ENCODE results near the gene C13orf42. TPM values are rescaled to one million over a fixed set of nuclear protein-coding genes. Genes with fewer than 3 reads are reported as not detected.

C13orf42 gene
- total RNA-seq = not detected

GRCh38 chr13:51111174-51111573 is at the start of gene C13orf42:
C13orf42 (minus strand) TSS chr13:51111274; CDS start chr13:51111209, 65 bp downstream.
- no peak for DNase-seq
- H3K9me3 Mint-ChIP-seq (ENCODE audit: low read depth) = no peaks in the 10 kb centered on the region
- H3K4me1 Mint-ChIP-seq = no peaks in the 10 kb centered on the region
- no peak within 1 kb of the TSS for H3K4me3 Mint-ChIP-seq
- H3K27ac Mint-ChIP-seq = no peak within 1 kb of the TSS
- H3K27me3 Mint-ChIP-seq = peaks cover 9% of the 10 kb centered on the region
- intact Hi-C loops (cut with DNase I, micrococcal nuclease) = no loop called here
- no peak for ATAC-seq
- H3K36me3 Mint-ChIP-seq (ENCODE audit: low read depth) = no peaks in the 10 kb centered on the region
- POLR2A ChIA-PET = no interaction called here
- CTCF ChIA-PET = interaction anchor here (1.1 to 2.5 kb wide), 2 partner anchors 9 to 175 kb away, joined by 4 to 11 read pairs; no protein-coding TSS in a partner anchor

DNA sequence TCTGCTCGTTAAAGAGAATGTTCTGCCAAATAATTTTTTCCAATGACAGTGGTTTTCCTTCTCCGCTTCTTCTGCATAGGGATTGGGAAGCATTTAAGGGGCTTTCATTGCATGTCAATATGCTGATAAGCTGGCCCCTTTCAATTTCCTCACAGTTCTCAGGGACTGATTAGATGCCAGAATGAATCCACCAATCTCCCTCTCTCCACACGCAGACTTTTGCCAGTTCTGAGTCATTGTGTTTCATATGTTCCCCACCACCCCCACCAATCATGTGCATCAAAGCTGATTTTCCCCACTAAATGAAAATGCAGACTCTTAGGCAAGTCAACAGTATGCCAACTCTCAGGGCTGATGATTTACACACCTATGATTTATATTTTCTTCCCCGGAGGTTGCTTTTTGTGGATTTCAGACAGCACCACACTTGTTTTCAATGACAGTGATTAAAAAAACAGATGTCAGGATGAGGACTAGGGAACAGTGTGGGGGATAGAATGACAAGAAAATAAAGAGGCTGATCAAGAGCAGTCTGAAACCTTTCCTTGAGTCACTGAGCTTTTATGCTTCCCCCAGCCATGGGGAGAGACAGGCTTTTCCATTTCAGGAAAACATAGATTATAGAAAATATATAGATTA is 47.9 kb upstream of the C13orf42 start:
- H3K4me1 Mint-ChIP-seq = peaks cover 16% of the 10 kb centered on the region
- H3K36me3 Mint-ChIP-seq (ENCODE audit: low read depth) = no peaks in the 10 kb centered on the region
- ChIA-PET CTCF (no interaction called here), POLR2A (no interaction called here)
- H3K27ac Mint-ChIP-seq = no peak overlapping the region
- intact Hi-C loops (cut with DNase I, micrococcal nuclease) = loop anchor here in 1 of 2 experiments (10.0 kb wide), 1 partner anchor 636 kb away; no protein-coding TSS in a partner anchor
- H3K9me3 Mint-ChIP-seq (ENCODE audit: low read depth) = no peaks in the 10 kb centered on the region
- H3K4me3 Mint-ChIP-seq = no peak overlapping the region
- ATAC-seq = peak; percentile 55
- peaks cover 6% of the 10 kb centered on the region for H3K27me3 Mint-ChIP-seq
- DNase-seq = peak; percentile 23

GRCh38 chr13:51158365-51158764 is 47.3 kb upstream of the C13orf42 start:
- ChIA-PET POLR2A (no interaction called here), CTCF (interaction anchor here (1.5 kb wide), 1 partner anchor 16 kb away, joined by 3 read pairs; no protein-coding TSS in a partner anchor)
- Mint-ChIP-seq H3K9me3 (ENCODE audit: low read depth) (no peaks in the 10 kb centered on the region), H3K4me3 (no peak overlapping the region), H3K36me3 (ENCODE audit: low read depth) (no peaks in the 10 kb centered on the region), H3K27me3 (peaks cover 2% of the 10 kb centered on the region), H3K27ac (no peak overlapping the region), H3K4me1 (peaks cover 19% of the 10 kb centered on the region)
- DNase-seq = peak; percentile 9
- intact Hi-C loops (cut with DNase I, micrococcal nuclease) = loop anchor here in 1 of 2 experiments (10.0 kb wide), 1 partner anchor 636 kb away; no protein-coding TSS in a partner anchor
- no peak for ATAC-seq

DNA sequence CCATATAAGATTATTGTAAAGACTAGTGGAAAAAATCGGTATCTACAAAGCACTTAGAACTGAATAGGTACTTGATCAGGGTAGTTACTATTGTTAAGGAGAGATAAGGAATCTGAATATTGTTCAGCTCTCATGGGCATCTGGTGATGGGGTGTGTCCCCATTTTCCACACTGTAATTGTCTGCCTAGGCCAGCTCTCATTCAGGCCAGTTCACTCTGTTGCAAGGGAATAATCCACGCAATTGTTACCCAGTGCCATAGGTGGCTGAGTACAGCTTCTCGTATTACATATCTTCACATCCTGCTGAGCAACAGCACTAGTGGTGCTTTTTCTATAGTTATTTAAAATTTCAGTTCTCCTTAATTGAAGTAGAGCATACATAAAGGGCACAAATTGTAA is 45.6 kb upstream of the C13orf42 start:
- intact Hi-C loops (cut with DNase I, micrococcal nuclease) = loop anchor here in 1 of 2 experiments (10.0 kb wide), 1 partner anchor 638 kb away; no protein-coding TSS in a partner anchor
- Mint-ChIP-seq H3K4me3 (no peak overlapping the region), H3K27me3 (peaks cover 5% of the 10 kb centered on the region), H3K9me3 (ENCODE audit: low read depth) (no peaks in the 10 kb centered on the region), H3K27ac (no peak overlapping the region), H3K36me3 (ENCODE audit: low read depth) (no peaks in the 10 kb centered on the region), H3K4me1 (peaks cover 22% of the 10 kb centered on the region)
- DNase-seq (no peak), ATAC-seq (no peak)
- CTCF ChIA-PET = interaction anchor here (0.9 to 1.6 kb wide), 3 partner anchors 14 to 31 kb away, joined by 3 to 4 read pairs (median 3); no protein-coding TSS in a partner anchor
- POLR2A ChIA-PET = no interaction called here

GRCh38 chr13:51155776-51156515 is 44.9 kb upstream of the C13orf42 start:
- ATAC-seq (no peak), DNase-seq (no peak)
- no peak overlapping the region for H3K4me3 Mint-ChIP-seq
- peaks cover 10% of the 10 kb centered on the region for H3K27me3 Mint-ChIP-seq
- no peaks in the 10 kb centered on the region for H3K9me3 Mint-ChIP-seq (ENCODE audit: low read depth)
- POLR2A ChIA-PET = no interaction called here
- H3K4me1 Mint-ChIP-seq = peaks cover 22% of the 10 kb centered on the region
- H3K36me3 Mint-ChIP-seq (ENCODE audit: low read depth) = no peaks in the 10 kb centered on the region
- intact Hi-C loops (cut with DNase I, micrococcal nuclease) = loop anchor here in 1 of 2 experiments (10.0 kb wide), 1 partner anchor 639 kb away; no protein-coding TSS in a partner anchor
- CTCF ChIA-PET = interaction anchor here (0.6 to 1.6 kb wide), 2 partner anchors 30 to 608 kb away, joined by 3 to 4 read pairs; no protein-coding TSS in a partner anchor
- no peak overlapping the region for H3K27ac Mint-ChIP-seq

GRCh38 chr13:51155161-51155560 is 44.1 kb upstream of the C13orf42 start:
- peaks cover 13% of the 10 kb centered on the region for H3K27me3 Mint-ChIP-seq
- no peaks in the 10 kb centered on the region for H3K9me3 Mint-ChIP-seq (ENCODE audit: low read depth)
- peaks cover 22% of the 10 kb centered on the region for H3K4me1 Mint-ChIP-seq
- ChIA-PET POLR2A (no interaction called here), CTCF (interaction anchor here (0.6 kb wide), 1 partner anchor 609 kb away, joined by 3 read pairs; no protein-coding TSS in a partner anchor)
- no peak overlapping the region for H3K27ac Mint-ChIP-seq
- intact Hi-C loops (cut with DNase I, micrococcal nuclease) = loop anchor here in 1 of 2 experiments (10.0 kb wide), 1 partner anchor 640 kb away; no protein-coding TSS in a partner anchor
- no peak overlapping the region for H3K4me3 Mint-ChIP-seq
- H3K36me3 Mint-ChIP-seq (ENCODE audit: low read depth) = no peaks in the 10 kb centered on the region
- ATAC-seq = no peak
- no peak for DNase-seq

GRCh38 chr13:51154029-51154555 is 43.0 kb upstream of the C13orf42 start:
- Mint-ChIP-seq H3K4me1 (peaks cover 20% of the 10 kb centered on the region), H3K27ac (peak overlapping the region; percentile 29), H3K9me3 (ENCODE audit: low read depth) (no peaks in the 10 kb centered on the region), H3K4me3 (peak overlapping the region; percentile 8), H3K36me3 (ENCODE audit: low read depth) (no peaks in the 10 kb centered on the region), H3K27me3 (peaks cover 13% of the 10 kb centered on the region)
- ChIA-PET POLR2A (interaction anchor here (0.6 kb wide), 1 partner anchor 1155 kb away, joined by 3 read pairs; no protein-coding TSS in a partner anchor), CTCF (interaction anchor here (0.7 to 1.4 kb wide), 2 partner anchors 28 to 43 kb away, joined by 3 to 6 read pairs; no protein-coding TSS in a partner anchor)
- intact Hi-C loops (cut with DNase I, micrococcal nuclease) = loop anchor here in 1 of 2 experiments (10.0 kb wide), 1 partner anchor 641 kb away; no protein-coding TSS in a partner anchor
- ATAC-seq = peak; percentile 81
- DNase-seq = peak; percentile 53

- POLR2A ChIA-PET = interaction anchor here (0.6 kb wide), 1 partner anchor 1155 kb away, joined by 3 read pairs; no protein-coding TSS in a partner anchor
- H3K4me1 Mint-ChIP-seq = peaks cover 15% of the 10 kb centered on the region
- no peaks in the 10 kb centered on the region for H3K36me3 Mint-ChIP-seq (ENCODE audit: low read depth)
- peaks cover 13% of the 10 kb centered on the region for H3K27me3 Mint-ChIP-seq
- no peak overlapping the region for H3K27ac Mint-ChIP-seq
- intact Hi-C loops (cut with DNase I, micrococcal nuclease) = loop anchor here in 1 of 2 experiments (10.0 kb wide), 1 partner anchor 641 kb away; no protein-coding TSS in a partner anchor
- CTCF ChIA-PET = interaction anchor here (0.6 to 1.4 kb wide), 3 partner anchors 28 to 602 kb away, joined by 3 to 6 read pairs (median 3); no protein-coding TSS in a partner anchor
- H3K9me3 Mint-ChIP-seq (ENCODE audit: low read depth) = no peaks in the 10 kb centered on the region
- DNase-seq (no peak), ATAC-seq (no peak)
- no peak overlapping the region for H3K4me3 Mint-ChIP-seq
Observed at GRCh38 chr13:51153527-51153926, 42.5 kb upstream of the C13orf42 start.

DNA sequence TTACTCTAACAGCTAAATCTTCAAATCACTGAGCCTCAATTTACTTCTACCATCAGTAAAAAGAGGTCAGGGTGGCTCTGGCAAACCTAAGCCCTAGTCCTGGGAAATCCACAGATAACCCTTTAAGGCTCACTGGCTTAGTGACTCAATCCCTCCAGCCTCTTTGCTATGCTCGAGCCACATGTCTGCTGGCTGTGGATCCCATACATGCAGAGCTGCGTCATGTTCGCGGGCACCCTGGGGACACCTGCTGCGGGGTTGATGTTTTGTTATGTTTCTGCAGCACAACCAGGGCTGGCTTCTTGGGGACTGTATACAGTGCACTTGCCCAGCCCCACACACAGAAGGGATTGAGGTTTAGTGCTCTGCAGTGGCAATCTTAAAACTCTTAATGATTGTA is 41.6 kb upstream of the C13orf42 start:
- intact Hi-C loops (cut with DNase I, micrococcal nuclease) = loop anchor here in 1 of 2 experiments (10.0 kb wide), 1 partner anchor 642 kb away; no protein-coding TSS in a partner anchor
- POLR2A ChIA-PET = no interaction called here
- no peak overlapping the region for H3K27ac Mint-ChIP-seq
- peak; percentile 13 for DNase-seq
- peaks cover 17% of the 10 kb centered on the region for H3K4me1 Mint-ChIP-seq
- no peaks in the 10 kb centered on the region for H3K36me3 Mint-ChIP-seq (ENCODE audit: low read depth)
- no peaks in the 10 kb centered on the region for H3K9me3 Mint-ChIP-seq (ENCODE audit: low read depth)
- H3K4me3 Mint-ChIP-seq = no peak overlapping the region
- peaks cover 16% of the 10 kb centered on the region for H3K27me3 Mint-ChIP-seq
- no peak for ATAC-seq
- CTCF ChIA-PET = interaction anchor here (0.6 to 4.9 kb wide), 3 partner anchors 45 to 147 kb away, joined by 3 to 29 read pairs (median 3); no protein-coding TSS in a partner anchor

- CTCF ChIA-PET = interaction anchor here (3.2 to 4.9 kb wide), 2 partner anchors 26 to 135 kb away, joined by 15 to 29 read pairs; no protein-coding TSS in a partner anchor
- POLR2A ChIA-PET = no interaction called here
- H3K9me3 Mint-ChIP-seq (ENCODE audit: low read depth) = no peaks in the 10 kb centered on the region
- H3K36me3 Mint-ChIP-seq (ENCODE audit: low read depth) = no peaks in the 10 kb centered on the region
- no peak for ATAC-seq
- no peak overlapping the region for H3K27ac Mint-ChIP-seq
- DNase-seq = no peak
- H3K4me3 Mint-ChIP-seq = no peak overlapping the region
- H3K27me3 Mint-ChIP-seq = peaks cover 16% of the 10 kb centered on the region
- H3K4me1 Mint-ChIP-seq = peaks cover 17% of the 10 kb centered on the region
- intact Hi-C loops (cut with DNase I, micrococcal nuclease) = loop anchor here in 1 of 2 experiments (10.0 kb wide), 1 partner anchor 643 kb away; no protein-coding TSS in a partner anchor
Observed at GRCh38 chr13:51151463-51151862, 40.4 kb upstream of the C13orf42 start.

Data from activated CD4-positive, alpha-beta T cell treated with anti-CD3 and anti-CD28 coated beads for 36 hours (primary cell).